Measurements from ENCODE around the gene PC. TPM values are rescaled to one million over a fixed set of nuclear protein-coding genes. Genes with fewer than 3 reads are reported as not detected.
A peak's percentile ranks its signal among the peaks of the same experiment; 100 is the strongest.

PC gene
- total RNA-seq, 1 experiment from 2014 or later: 8.6 TPM

- no peak for DNase-seq (ENCODE audit: low spot score)
These were observed 4.9 kb downstream of the PC start for GRCh38 chr11:66953081-66953833.

GRCh38 chr11:66951927-66952337, 6.3 kb downstream of the PC start:
- DNase-seq (ENCODE audit: low spot score): peak; percentile 12

GRCh38 chr11:66951135-66951534, 7.0 kb downstream of the PC start:
- DNase-seq (ENCODE audit: low spot score): no peak

- peak; percentile 91 for DNase-seq (ENCODE audit: low spot score)
These were observed 8.1 kb downstream of the PC start for GRCh38 chr11:66950112-66950535.

- DNase-seq (ENCODE audit: low spot score): no peak
These were observed 19.5 kb downstream of the PC start for GRCh38 chr11:66938582-66939135.

- no peak for DNase-seq (ENCODE audit: low spot score)
These were observed 20.9 kb downstream of the PC start for GRCh38 chr11:66937193-66937733.

- no peak for DNase-seq (ENCODE audit: low spot score)
These were observed 21.9 kb downstream of the PC start for GRCh38 chr11:66936311-66936711.

GRCh38 chr11:66934950-66935779, 23.0 kb downstream of the PC start:
- DNase-seq (ENCODE audit: low spot score): no peak

- peak; percentile 38 for DNase-seq (ENCODE audit: low spot score)
These were observed 24.7 kb downstream of the PC start for GRCh38 chr11:66933531-66933930.

- DNase-seq (ENCODE audit: low spot score): no peak
These were observed 25.6 kb downstream of the PC start for GRCh38 chr11:66932543-66932942.

GRCh38 chr11:66929753-66930152, 28.4 kb downstream of the PC start:
- DNase-seq (ENCODE audit: low spot score): no peak

- no peak for DNase-seq (ENCODE audit: low spot score)
These were observed 33.9 kb downstream of the PC start for GRCh38 chr11:66924272-66924671.

- no peak for DNase-seq (ENCODE audit: low spot score)
These were observed 35.6 kb downstream of the PC start for GRCh38 chr11:66922551-66922950.

- no peak for DNase-seq (ENCODE audit: low spot score)
These were observed 37.0 kb downstream of the PC start for GRCh38 chr11:66920978-66921784.

GRCh38 chr11:66919923-66920322, 38.3 kb downstream of the PC start:
- DNase-seq (ENCODE audit: low spot score): no peak

GRCh38 chr11:66918741-66919140, 39.4 kb downstream of the PC start:
- DNase-seq (ENCODE audit: low spot score): no peak

GRCh38 chr11:66915866-66916265, 42.3 kb downstream of the PC start:
- no peak for DNase-seq (ENCODE audit: low spot score)

GRCh38 chr11:66915046-66915832, 42.9 kb downstream of the PC start:
- DNase-seq (ENCODE audit: low spot score): no peak

- no peak for DNase-seq (ENCODE audit: low spot score)
These were observed 43.7 kb downstream of the PC start for GRCh38 chr11:66914505-66914904.

- no peak for DNase-seq (ENCODE audit: low spot score)
These were observed 45.3 kb downstream of the PC start for GRCh38 chr11:66912911-66913310.

- DNase-seq (ENCODE audit: low spot score): no peak
These were observed 45.8 kb downstream of the PC start for GRCh38 chr11:66912361-66912760.

All from A172 (cell line).